Vagina (tissue), 2 donors: Measurements from ENCODE around the gene MYL5.

Experiments
- CTCF ChIP-seq, 3 experiments: fragments of 450-650 bp in 2 of 3; fragments of 200-600 bp in 1 of 3; sonication (generic) in 1 of 3; IDR thresholded peaks; one replicate each; pipeline ENCODE4 v1.5.1; 2017 to 2019; ENCODE audit warnings: antibody characterized with exemption in 3 of 3, mild to moderate bottlenecking in 2 of 3, moderate library complexity in 2 of 3
- POLR2A ChIP-seq, 2 donors: fragments of 450-650 bp; IDR thresholded peaks; one replicate each; pipeline ENCODE4 v1.6.1; 2017; ENCODE audit warnings: antibody characterized with exemption in 2 of 2, mild to moderate bottlenecking in 2 of 2, moderate library complexity in 2 of 2
- POLR2AphosphoS5 ChIP-seq, 2 donors: sonication (generic); formaldehyde crosslinking; IDR thresholded peaks; one replicate each; pipeline ENCODE4 v1.9.0; 2017; ENCODE audit warnings: antibody characterized with exemption in 2 of 2, mild to moderate bottlenecking in 2 of 2, low read depth in 1 of 2; ENCODE audit not compliant: insufficient read depth in 1 of 2

- TF ChIP-seq POLR2A (IDR thresholded peaks at IDR 0.05) (no peak), CTCF (IDR thresholded peaks at IDR 0.05) (no peak), POLR2AphosphoS5 (IDR thresholded peaks at IDR 0.05; ENCODE audit: insufficient read depth in 1 of 2, low read depth in 1 of 2) (no peak)
Measured at GRCh38 chr4:654503-654845, 19.9 kb upstream of the MYL5 start.
